Keratinocyte (primary cell): Measurements from ENCODE around the gene ZBTB48. TPM values are rescaled to one million over a fixed set of nuclear protein-coding genes. Genes with fewer than 3 reads are reported as not detected.
A peak's percentile ranks its signal among the peaks of the same experiment; 100 is the strongest.

Experiments used
- DNase-seq: peaks from one replicate; pipeline ENCODE4 v3.0.0-alpha.2; 2011; ENCODE audit warnings: low read depth, missing footprints, low spot score
- FAIRE-seq: peaks from 2 replicates; lab custom pipeline; 2011; peaks lifted over from hg19 to GRCh38; lab: Jason Lieb, UNC
- H2AFZ ChIP-seq: 2 replicates; pipeline ENCODE4 v1.6.0; 2012; ENCODE audit warnings: low read length, control low read depth, inconsistent platforms; ENCODE audit not compliant: control insufficient read depth
- H3K27ac ChIP-seq: 2 replicates; pipeline ENCODE4 v1.5.1; 2011; ENCODE audit warnings: low read length; ENCODE audit not compliant: control insufficient read depth, insufficient read depth
- H3K27me3 ChIP-seq: 3 replicates; pipeline ENCODE4 v1.6.0; 2011; ENCODE audit warnings: low read length; ENCODE audit not compliant: control insufficient read depth, insufficient read depth; ENCODE audit errors: extremely low read depth
- H3K36me3 ChIP-seq, 2 experiments: 2 replicates in 1 of 2; 3 replicates in 1 of 2; pipeline ENCODE4 v1.5.1; 2011; ENCODE audit warnings: low read length in 2 of 2, mild to moderate bottlenecking in 1 of 2; ENCODE audit not compliant: control insufficient read depth in 2 of 2, insufficient read depth in 2 of 2; ENCODE audit errors: extremely low read depth in 1 of 2
- H3K4me1 ChIP-seq: 3 replicates; pipeline ENCODE4 v1.5.1; 2011; ENCODE audit warnings: low read length; ENCODE audit not compliant: control insufficient read depth, insufficient read depth; ENCODE audit errors: extremely low read depth
- H3K4me2 ChIP-seq: 3 replicates; pipeline ENCODE4 v1.6.0; 2011; ENCODE audit warnings: low read depth, low read length; ENCODE audit not compliant: control insufficient read depth, insufficient read depth; ENCODE audit errors: extremely low read depth
- H3K4me3 ChIP-seq, 3 experiments: fragments of 200-600 bp in 1 of 3; sonication (generic) in 1 of 3; 2 replicates in 2 of 3; 3 replicates in 1 of 3; pipeline ENCODE4 v1.5.1; 2011 to 2016; ENCODE audit warnings: low read length in 3 of 3, mild to moderate bottlenecking in 3 of 3, control low read depth in 2 of 3, inconsistent platforms in 1 of 3, low read depth in 1 of 3, mixed read lengths in 1 of 3, mixed run types in 1 of 3, moderate library complexity in 1 of 3; ENCODE audit not compliant: control insufficient read depth in 2 of 3, insufficient read depth in 2 of 3; ENCODE audit errors: extremely low read depth in 1 of 3
- H3K79me2 ChIP-seq: 2 replicates; pipeline ENCODE4 v1.6.0; 2012; ENCODE audit warnings: low read length; ENCODE audit not compliant: control insufficient read depth, insufficient read depth
- H3K9ac ChIP-seq: 3 replicates; pipeline ENCODE4 v1.6.0; 2011; ENCODE audit warnings: low read length; ENCODE audit not compliant: control insufficient read depth, insufficient read depth; ENCODE audit errors: extremely low read depth
- H3K9me1 ChIP-seq: 3 replicates; pipeline ENCODE4 v1.6.0; 2011; ENCODE audit warnings: low read length; ENCODE audit not compliant: control insufficient read depth, insufficient read depth; ENCODE audit errors: extremely low read depth
- H3K9me3 ChIP-seq: 2 replicates; pipeline ENCODE4 v1.5.1; 2012; ENCODE audit warnings: low read depth, low read length; ENCODE audit not compliant: control insufficient read depth
- H4K20me1 ChIP-seq: 3 replicates; pipeline ENCODE4 v1.6.0; 2011; ENCODE audit warnings: low read length; ENCODE audit not compliant: control insufficient read depth, insufficient read depth; ENCODE audit errors: extremely low read depth
- CTCF ChIP-seq, 3 experiments: IDR thresholded peaks in 1 of 3; conservative IDR thresholded peaks in 1 of 3; optimal IDR thresholded peaks in 1 of 3; 2 replicates in 2 of 3; 3 replicates in 1 of 3; pipeline versions ENCODE3 to v1.5.1; 2011; ENCODE audit warnings: low read length in 3 of 3, mild to moderate bottlenecking in 3 of 3, moderate library complexity in 2 of 3, control low read depth in 1 of 3, inconsistent platforms in 1 of 3; ENCODE audit not compliant: insufficient read depth in 2 of 3; ENCODE audit errors: extremely low read depth in 1 of 3
- EZH2 ChIP-seq: IDR thresholded peaks from one replicate; pipeline ENCODE4 v1.6.1; 2012; ENCODE audit warnings: inconsistent platforms, mild to moderate bottlenecking, low read length, moderate library complexity
- dilution Hi-C: fragments of 300-500 bp; cut with MboI; formaldehyde crosslinking; loops from one replicate; pipeline ENCODE4 v1.7.0; 2020; ENCODE audit warnings: low sequenced_read_pairs; ENCODE audit not compliant: extremely low pct_ligation_motif_present
- polyA plus RNA-seq, 5 experiments: library from polyadenylated mRNA; depleted of rRNA in 3 of 5; stranded (reverse) in 3 of 5; stranded (forward) in 1 of 5; unstranded in 1 of 5; fragments of >200 nt; gene quantifications; 1 replicate in 1 of 5; 2 replicates in 3 of 5; 3 replicates in 1 of 5; pipeline versions ENCODE4 v1.2.1 to v1.2.3, GENCODE V29; 2011 to 2012; ENCODE audit warnings: missing spikeins in 2 of 5, low read depth in 1 of 5, low replicate concordance in 1 of 5

The ZBTB48 gene
- polyA plus RNA-seq, 1 donor (not counting 4 experiments of a cell fraction or from before 2014, with no cell fraction given) = 10.9 TPM

GRCh38 chr1:6586404-6586816 lies 6.6 kb downstream of the ZBTB48 start:
- Histone ChIP-seq H3K79me2 (peaks cover 6% of the 10 kb centered on the region), H3K27ac (no peak overlapping the region), H3K36me3 (peaks cover 14 to 40% of the 10 kb centered on the region in 2 experiments), H2AFZ (no peak overlapping the region), H3K9me1 (peaks cover 5% of the 10 kb centered on the region), H3K9me3 (no peaks in the 10 kb centered on the region), H3K27me3 (no peaks in the 10 kb centered on the region), H3K9ac (no peak overlapping the region), H3K4me1 (peaks cover 43% of the 10 kb centered on the region), H3K4me2 (no peak overlapping the region), H3K4me3 (no peak overlapping the region), H4K20me1 (peaks cover 31% of the 10 kb centered on the region)
- dilution Hi-C loops = no loop called here
- DNase-seq (no peak), FAIRE-seq (no peak)
- TF ChIP-seq EZH2 (no peak), CTCF (optimal IDR thresholded peaks at IDR 0.05 in 1 of 3, IDR thresholded peaks at IDR 0.05 in 1 of 3, conservative IDR thresholded peaks at IDR 0.05 in 1 of 3; ENCODE audit: extremely low read depth in 1 of 3, insufficient read depth in 2 of 3, low read length in 3 of 3) (no peak)

DNA sequence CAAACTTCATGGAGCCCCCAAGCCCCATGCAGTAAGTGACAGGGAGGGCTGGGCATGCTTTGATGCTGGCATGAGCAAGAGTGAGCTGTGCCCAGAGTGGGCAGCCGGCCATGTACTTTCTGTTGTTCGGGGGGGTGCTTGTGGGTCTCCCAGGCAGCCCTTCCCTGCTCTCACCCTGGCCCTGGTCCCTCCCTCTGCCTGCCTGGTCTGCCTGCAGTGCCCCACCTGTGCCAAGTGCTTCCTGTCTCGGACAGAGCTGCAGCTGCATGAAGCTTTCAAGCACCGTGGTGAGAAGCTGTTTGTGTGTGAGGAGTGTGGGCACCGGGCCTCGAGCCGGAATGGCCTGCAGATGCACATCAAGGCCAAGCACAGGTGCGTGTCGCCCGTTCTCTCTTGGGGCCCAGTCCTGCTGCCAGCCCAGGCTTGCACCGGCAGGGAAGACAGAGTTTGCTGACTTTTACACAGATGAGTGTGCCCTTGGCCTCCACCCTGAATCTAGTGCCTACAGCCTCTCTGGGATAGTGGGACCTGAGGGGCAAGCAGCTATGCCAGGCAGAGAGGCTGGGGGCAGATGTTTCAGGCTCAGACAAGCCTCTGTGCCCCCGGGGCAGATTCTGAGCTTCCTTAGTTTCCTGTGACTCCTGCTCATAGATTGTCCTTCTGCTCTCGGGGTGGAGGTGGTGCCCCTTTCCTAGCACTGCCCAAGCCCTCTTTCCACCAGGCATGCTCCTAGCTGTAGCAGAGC lies 7.6 kb downstream of the ZBTB48 start:
- H3K27ac ChIP-seq = peak overlapping the region; percentile 7
- DNase-seq = no peak

More for the DNA sequence above, 7.6 kb downstream of the ZBTB48 start:
- Histone ChIP-seq H3K4me1 (peaks cover 33% of the 10 kb centered on the region), H3K36me3 (peaks cover 20 to 45% of the 10 kb centered on the region in 2 experiments), H4K20me1 (peaks cover 37% of the 10 kb centered on the region), H3K9me3 (no peaks in the 10 kb centered on the region), H2AFZ (no peak overlapping the region), H3K4me3 (no peak overlapping the region), H3K4me2 (peak overlapping the region; percentile 11), H3K9ac (peak overlapping the region; percentile 22), H3K79me2 (peaks cover 13% of the 10 kb centered on the region), H3K9me1 (peaks cover 5% of the 10 kb centered on the region), H3K27me3 (no peaks in the 10 kb centered on the region)
- dilution Hi-C loops = no loop called here
- TF ChIP-seq CTCF (optimal IDR thresholded peaks at IDR 0.05 in 1 of 3, IDR thresholded peaks at IDR 0.05 in 1 of 3, conservative IDR thresholded peaks at IDR 0.05 in 1 of 3; ENCODE audit: extremely low read depth in 1 of 3, insufficient read depth in 2 of 3, low read length in 3 of 3) = no peak
- peak; percentile 38 for TF ChIP-seq EZH2
- FAIRE-seq = peak; percentile 29
